HepG2 (cell line): ENCODE results near the gene TENM3. TPM values are rescaled to one million over a fixed set of nuclear protein-coding genes. Genes with fewer than 3 reads are reported as not detected.

Experiments used
- ATAC-seq: fragments of 200-7000 bp; cut with Tn5 transposase; 3 replicates; pipeline ENCODE4 v1.9.1; 2020; ENCODE audit warnings: mild to moderate bottlenecking, moderate library complexity
- BruUV-seq: library from RNA; stranded (reverse); fragments of 400-500 nt; replicated peaks from 2 replicates; lab custom pipeline; 2021; lab: Mats Ljungman, UMichigan
- CTCF ChIA-PET: fragments of 300-600 bp; formaldehyde crosslinking; extraction: SDS; loops from one replicate; lab custom pipeline; 2021; ENCODE audit warnings: low total read pairs, inconsistent platforms, low intra/inter-chr PET ratio; lab: Yijun Ruan, JAX
- POLR2A ChIA-PET: fragments of 350-600 bp; sonication (Branson Sonifier 250); formaldehyde crosslinking; loops from one replicate; lab custom pipeline; 2020; ENCODE audit warnings: antibody characterized with exemption, inconsistent platforms; lab: Yijun Ruan, JAX
- DNase-seq: peaks from one replicate; pipeline ENCODE4 v3.0.0-alpha.2; 2015; ENCODE audit warnings: low spot score
- FAIRE-seq: peaks from 3 replicates; lab custom pipeline; 2011; peaks lifted over from hg19 to GRCh38; lab: Jason Lieb, UNC
- H2AFZ ChIP-seq: one replicate; pipeline ENCODE4 v1.6.1; 2011; ENCODE audit warnings: low read length, inconsistent platforms
- H3K27ac ChIP-seq: fragments of 300-600 bp; 3 replicates; pipeline ENCODE4 v1.8.0; 2011; ENCODE audit warnings: mixed run types, mild to moderate bottlenecking, mixed read lengths, low read length, inconsistent platforms; ENCODE audit not compliant: insufficient read depth; ENCODE audit errors: extremely low read length
- H3K27me3 ChIP-seq, 2 experiments: fragments of 200-600 bp in 1 of 2; 2 replicates in 1 of 2; 3 replicates in 1 of 2; pipeline versions ENCODE4 v1.6.0 to v1.8.0; 2011; ENCODE audit warnings: low read length in 2 of 2, mild to moderate bottlenecking in 2 of 2, moderate library complexity in 2 of 2, inconsistent platforms in 1 of 2; ENCODE audit not compliant: insufficient read depth in 2 of 2, control insufficient read depth in 1 of 2
- H3K36me3 ChIP-seq, 2 experiments: fragments of 200-600 bp in 1 of 2; replicated peaks in 1 of 2; 2 replicates in 1 of 2; 3 replicates in 1 of 2; pipeline versions ENCODE4 v1.5.1 to v1.8.0; 2011; ENCODE audit warnings: low read length in 2 of 2, inconsistent platforms in 1 of 2; ENCODE audit not compliant: insufficient read depth in 2 of 2, control insufficient read depth in 1 of 2
- H3K4me1 ChIP-seq: 2 replicates; pipeline ENCODE4 v1.5.1; 2012; ENCODE audit warnings: low read length, inconsistent platforms; ENCODE audit not compliant: insufficient read depth
- H3K4me2 ChIP-seq: 2 replicates; pipeline ENCODE4 v1.6.0; 2011; ENCODE audit warnings: low read depth, low read length, inconsistent platforms
- H3K4me3 ChIP-seq, 3 experiments: fragments of 200-600 bp in 1 of 3; sonication (generic), shearing (Covaris generic) in 1 of 3; replicated peaks in 1 of 3; 2 replicates each; pipeline ENCODE4 v1.5.1; 2011 to 2016; ENCODE audit warnings: low read length in 3 of 3, inconsistent platforms in 2 of 3, low read depth in 2 of 3, mild to moderate bottlenecking in 2 of 3, control low read depth in 1 of 3, mixed read lengths in 1 of 3; ENCODE audit not compliant: insufficient read depth in 1 of 3
- H3K79me2 ChIP-seq: one replicate; pipeline ENCODE4 v1.6.1; 2011; ENCODE audit warnings: low read length, inconsistent platforms; ENCODE audit not compliant: insufficient read depth
- H3K9ac ChIP-seq: 2 replicates; pipeline ENCODE4 v1.6.0; 2011; ENCODE audit warnings: mild to moderate bottlenecking, low read depth, low read length, inconsistent platforms; ENCODE audit not compliant: insufficient read depth
- H3K9me3 ChIP-seq: 2 replicates; pipeline ENCODE4 v1.5.1; 2012; ENCODE audit warnings: mild to moderate bottlenecking, low read length
- H4K20me1 ChIP-seq: 2 replicates; pipeline ENCODE4 v1.6.0; 2011; ENCODE audit warnings: inconsistent platforms, mild to moderate bottlenecking, low read length, moderate library complexity; ENCODE audit not compliant: insufficient read depth
- AGO1 ChIP-seq: fragments of 200-400 bp; formaldehyde crosslinking; IDR thresholded peaks from 2 replicates; pipeline ENCODE4 v1.6.1; 2017; ENCODE audit warnings: mild to moderate bottlenecking, low read depth, low read length, moderate library complexity; ENCODE audit not compliant: poor library complexity, severe bottlenecking
- ARID3A ChIP-seq: IDR thresholded peaks from 2 replicates; pipeline ENCODE4 v1.6.1; 2012; ENCODE audit warnings: low read depth, low read length, improper control_type of control experiment
- CAMTA2 ChIP-seq: sonication (generic); formaldehyde crosslinking; IDR thresholded peaks from 2 replicates; pipeline ENCODE4 v1.4.0; 2020; ENCODE audit warnings: mild to moderate bottlenecking, missing genetic modification reagents, borderline replicate concordance
- FUBP1 ChIP-seq: sonication (generic); formaldehyde crosslinking; IDR thresholded peaks from 2 replicates; pipeline ENCODE4 v1.5.1; 2020; ENCODE audit warnings: missing genetic modification reagents, mild to moderate bottlenecking, borderline replicate concordance
- KDM5A ChIP-seq: fragments of 200-600 bp; sonication (generic); IDR thresholded peaks from 2 replicates; pipeline ENCODE4 v1.7.0; 2018; ENCODE audit warnings: antibody characterized with exemption, mild to moderate bottlenecking, low read length, borderline replicate concordance
- NFKBIZ ChIP-seq: IDR thresholded peaks from 2 replicates; pipeline ENCODE4 v1.6.1; 2018; ENCODE audit warnings: missing genetic modification reagents, missing compliant biosample characterization
- NR0B2 ChIP-seq: sonication (generic); formaldehyde crosslinking; IDR thresholded peaks from 2 replicates; pipeline ENCODE4 v1.4.0; 2020; ENCODE audit warnings: mild to moderate bottlenecking, missing genetic modification reagents
- XBP1 ChIP-seq: sonication (generic); formaldehyde crosslinking; IDR thresholded peaks from 2 replicates; pipeline ENCODE4 v1.5.0; 2020; ENCODE audit warnings: missing genetic modification reagents
- ZNF256 ChIP-seq: sonication (generic); formaldehyde crosslinking; conservative IDR thresholded peaks from 2 replicates; pipeline ENCODE4 v1.4.0; 2020; ENCODE audit warnings: missing genetic modification reagents
- ZNF337 ChIP-seq: sonication (generic); formaldehyde crosslinking; IDR thresholded peaks from 2 replicates; pipeline ENCODE4 v1.5.1; 2020; ENCODE audit warnings: missing genetic modification reagents, low read depth, mild to moderate bottlenecking, borderline replicate concordance
- WGBS: methylation state at CpG from one replicate; pipeline ENCODE4 v1.1.6; 2017; ENCODE audit warnings: low lambda C conversion rate; 5-methylcytosine and 5-hydroxymethylcytosine counted together
- in situ Hi-C: cut with HindIII; loops from 2 replicates; pipeline ENCODE4 v1.10.0; 2017; ENCODE audit warnings: low pct_unique_long_range_greater_than_20kb; ENCODE audit not compliant: extremely low pct_ligation_motif_present
- intact Hi-C: fragments of 100-400 bp; cut with micrococcal nuclease; formaldehyde crosslinking; loops from one replicate; pipeline ENCODE4 v1.10.0; 2022; ENCODE audit not compliant: unreplicated experiment
- polyA plus RNA-seq, 8 experiments: library from polyadenylated mRNA; depleted of rRNA in 3 of 8; stranded (reverse) in 7 of 8; unstranded in 1 of 8; fragments of >200 nt; fragmentation: Illumina TruSeq in 4 of 8; extraction: Trizol in 4 of 8; gene quantifications; 2 replicates each; pipeline versions ENCODE4 v1.2.1 to v1.2.3, GENCODE V29; 2011 to 2016; ENCODE audit warnings: low read depth in 4 of 8, missing spikeins in 1 of 8, mixed read lengths in 1 of 8; ENCODE audit not compliant: insufficient read depth in 1 of 8
- total RNA-seq, 5 experiments: library from RNA; depleted of rRNA; stranded (reverse); fragments of >200 nt; fragmentation: Illumina TruSeq; extraction: Trizol; gene quantifications; 2 replicates each; pipeline ENCODE4 v1.2.3, GENCODE V29; 2016; ENCODE audit warnings: low read depth in 1 of 5

Gene TENM3
- total and polyA plus RNA-seq, 2 of the 13 experiments (the other 11 are each of a cell fraction or from before 2014, with no cell fraction given), result 0.04 TPM; not detected in 1

- no peak for ATAC-seq
- intact Hi-C loops, result no loop called here
- WGBS, result 21% methylated on average over 3 of the region's 3 CpGs
- Histone ChIP-seq H3K79me2 (no peaks in the 10 kb centered on the region), H3K4me3 (no peak overlapping the region), H3K4me2 (no peak overlapping the region), H3K9ac (no peak overlapping the region), H3K27me3 (no peaks in the 10 kb centered on the region), H3K27ac (no peak overlapping the region), H3K36me3 (no peaks in the 10 kb centered on the region), H4K20me1 (no peaks in the 10 kb centered on the region), H3K9me3 (no peaks in the 10 kb centered on the region), H3K4me1 (no peaks in the 10 kb centered on the region), H2AFZ (no peak overlapping the region)
- DNase-seq, result no peak
- ChIA-PET POLR2A (no interaction called here), CTCF (no interaction called here)
- no peak for FAIRE-seq
- in situ Hi-C loops, result no loop called here
- TF ChIP-seq NFKBIZ (CRISPR knock-in tag) (no peak), XBP1 (CRISPR knock-in tag) (no peak), FUBP1 (CRISPR knock-in tag) (no peak), ARID3A (no peak), ZNF256 (CRISPR knock-in tag) (no peak), ZNF337 (CRISPR knock-in tag) (no peak), CAMTA2 (CRISPR knock-in tag) (no peak), NR0B2 (no peak), KDM5A (no peak), AGO1 (no peak)
- no TSS peak for BruUV-seq
These were observed 456.6 kb downstream of the TENM3 start for GRCh38 chr4:182699795-182700194.
